Ishikawa (cell line): Measurements from ENCODE around the gene VSIG1.

Experiments
- EGR1 ChIP-seq: IDR thresholded peaks from 2 replicates; pipeline ENCODE4 v1.6.1; 2012
- EP300 ChIP-seq: IDR thresholded peaks from 2 replicates; pipeline ENCODE4 v1.6.1; 2012; ENCODE audit warnings: borderline replicate concordance
- RAD21 ChIP-seq: IDR thresholded peaks from 2 replicates; pipeline ENCODE4 v1.6.1; 2012; ENCODE audit warnings: low read depth
- TCF12 ChIP-seq: IDR thresholded peaks from 2 replicates; pipeline ENCODE4 v1.6.1; 2012; ENCODE audit warnings: low read depth
- YY1 ChIP-seq: IDR thresholded peaks from 2 replicates; pipeline ENCODE4 v1.6.1; 2012; ENCODE audit warnings: low read depth
- TF ChIP-seq, protein P1 (sequence below): IDR thresholded peaks from 2 replicates; pipeline ENCODE4 v1.6.1; 2012
- TF ChIP-seq, protein P2 (sequence below): IDR thresholded peaks from 2 replicates; pipeline ENCODE4 v1.6.1; 2012; ENCODE audit warnings: low read depth, mild to moderate bottlenecking

DNA sequence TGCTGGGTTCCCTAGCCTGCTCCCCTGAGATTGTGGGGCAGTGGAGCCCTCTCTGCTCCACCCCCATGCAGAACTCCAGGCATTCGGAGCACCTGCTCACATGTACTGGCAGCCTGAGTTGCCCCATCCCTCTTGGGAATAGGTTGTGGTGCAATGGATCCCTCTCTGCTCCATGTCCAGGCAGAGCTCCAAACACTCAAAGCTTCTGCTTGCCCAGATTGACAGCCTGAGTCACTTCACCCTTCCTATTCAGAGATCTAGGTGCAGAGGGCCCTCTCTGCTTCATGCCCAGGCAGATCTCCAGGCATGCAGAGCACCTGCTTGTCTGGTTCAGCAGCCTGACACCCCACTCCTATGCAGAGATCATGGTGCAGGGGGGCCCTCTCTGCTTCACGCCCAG lies 44.1 kb upstream of the VSIG1 start:
- no peak for TF ChIP-seq EP300
- TF ChIP-seq, protein P1, sequence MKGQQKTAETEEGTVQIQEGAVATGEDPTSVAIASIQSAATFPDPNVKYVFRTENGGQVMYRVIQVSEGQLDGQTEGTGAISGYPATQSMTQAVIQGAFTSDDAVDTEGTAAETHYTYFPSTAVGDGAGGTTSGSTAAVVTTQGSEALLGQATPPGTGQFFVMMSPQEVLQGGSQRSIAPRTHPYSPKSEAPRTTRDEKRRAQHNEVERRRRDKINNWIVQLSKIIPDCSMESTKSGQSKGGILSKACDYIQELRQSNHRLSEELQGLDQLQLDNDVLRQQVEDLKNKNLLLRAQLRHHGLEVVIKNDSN, result no peak
- TF ChIP-seq EGR1, result no peak
- TF ChIP-seq, protein P2, sequence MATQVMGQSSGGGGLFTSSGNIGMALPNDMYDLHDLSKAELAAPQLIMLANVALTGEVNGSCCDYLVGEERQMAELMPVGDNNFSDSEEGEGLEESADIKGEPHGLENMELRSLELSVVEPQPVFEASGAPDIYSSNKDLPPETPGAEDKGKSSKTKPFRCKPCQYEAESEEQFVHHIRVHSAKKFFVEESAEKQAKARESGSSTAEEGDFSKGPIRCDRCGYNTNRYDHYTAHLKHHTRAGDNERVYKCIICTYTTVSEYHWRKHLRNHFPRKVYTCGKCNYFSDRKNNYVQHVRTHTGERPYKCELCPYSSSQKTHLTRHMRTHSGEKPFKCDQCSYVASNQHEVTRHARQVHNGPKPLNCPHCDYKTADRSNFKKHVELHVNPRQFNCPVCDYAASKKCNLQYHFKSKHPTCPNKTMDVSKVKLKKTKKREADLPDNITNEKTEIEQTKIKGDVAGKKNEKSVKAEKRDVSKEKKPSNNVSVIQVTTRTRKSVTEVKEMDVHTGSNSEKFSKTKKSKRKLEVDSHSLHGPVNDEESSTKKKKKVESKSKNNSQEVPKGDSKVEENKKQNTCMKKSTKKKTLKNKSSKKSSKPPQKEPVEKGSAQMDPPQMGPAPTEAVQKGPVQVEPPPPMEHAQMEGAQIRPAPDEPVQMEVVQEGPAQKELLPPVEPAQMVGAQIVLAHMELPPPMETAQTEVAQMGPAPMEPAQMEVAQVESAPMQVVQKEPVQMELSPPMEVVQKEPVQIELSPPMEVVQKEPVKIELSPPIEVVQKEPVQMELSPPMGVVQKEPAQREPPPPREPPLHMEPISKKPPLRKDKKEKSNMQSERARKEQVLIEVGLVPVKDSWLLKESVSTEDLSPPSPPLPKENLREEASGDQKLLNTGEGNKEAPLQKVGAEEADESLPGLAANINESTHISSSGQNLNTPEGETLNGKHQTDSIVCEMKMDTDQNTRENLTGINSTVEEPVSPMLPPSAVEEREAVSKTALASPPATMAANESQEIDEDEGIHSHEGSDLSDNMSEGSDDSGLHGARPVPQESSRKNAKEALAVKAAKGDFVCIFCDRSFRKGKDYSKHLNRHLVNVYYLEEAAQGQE, result no peak
- TF ChIP-seq TCF12, result no peak
- no peak for TF ChIP-seq YY1
- TF ChIP-seq RAD21, result no peak
